Measurements from ENCODE around the gene GABPB2. TPM values are rescaled to one million over a fixed set of nuclear protein-coding genes. Genes with fewer than 3 reads are reported as not detected.

Gene GABPB2
- total RNA-seq = 3.4 and 7.4 TPM in 2 replicates

GRCh38 chr1:151070474-151071276, at the start of gene GABPB2:
Gene GABPB2, plus strand, starts transcription at chr1:151070761. Its CDS starts 17,429 bp downstream, at chr1:151088190.
- DNase-seq (ENCODE audit: extremely low read depth, low read depth, low spot score) = peak; percentile 92

GRCh38 chr1:151024540-151025146, 45.9 kb upstream of the GABPB2 start:
- DNase-seq (ENCODE audit: extremely low read depth, low read depth, low spot score) = no peak

- DNase-seq (ENCODE audit: extremely low read depth, low read depth, low spot score) = no peak
Measured at GRCh38 chr1:151026460-151026859, 44.1 kb upstream of the GABPB2 start.

- DNase-seq (ENCODE audit: extremely low read depth, low read depth, low spot score) = no peak
Measured at GRCh38 chr1:151032164-151032563, 38.4 kb upstream of the GABPB2 start.

GRCh38 chr1:151035167-151035566, 35.4 kb upstream of the GABPB2 start:
- no peak for DNase-seq (ENCODE audit: extremely low read depth, low read depth, low spot score)

- no peak for DNase-seq (ENCODE audit: extremely low read depth, low read depth, low spot score)
Measured at GRCh38 chr1:151036356-151036755, 34.2 kb upstream of the GABPB2 start, which contains the start of gene BNIPL. Gene BNIPL, plus strand, starts transcription at chr1:151036586. Its CDS starts 140 bp downstream, at chr1:151036726.

GRCh38 chr1:151037032-151037431, 33.5 kb upstream of the GABPB2 start:
- DNase-seq (ENCODE audit: extremely low read depth, low read depth, low spot score) = no peak

GRCh38 chr1:151039521-151039920, 31.0 kb upstream of the GABPB2 start:
- DNase-seq (ENCODE audit: extremely low read depth, low read depth, low spot score) = no peak

GRCh38 chr1:151043163-151043562, 27.4 kb upstream of the GABPB2 start:
- DNase-seq (ENCODE audit: extremely low read depth, low read depth, low spot score) = no peak

GRCh38 chr1:151047591-151047924, 23.0 kb upstream of the GABPB2 start, which contains the start of gene C1orf56:
Gene C1orf56, plus strand, starts transcription at chr1:151047751. Its CDS starts 97 bp downstream, at chr1:151047848.
- no peak for DNase-seq (ENCODE audit: extremely low read depth, low read depth, low spot score)

- DNase-seq (ENCODE audit: extremely low read depth, low read depth, low spot score) = no peak
Measured at GRCh38 chr1:151047925-151048644, 22.5 kb upstream of the GABPB2 start.

GRCh38 chr1:151048645-151049032, 21.9 kb upstream of the GABPB2 start:
- no peak for DNase-seq (ENCODE audit: extremely low read depth, low read depth, low spot score)

GRCh38 chr1:151049458-151049857, 21.1 kb upstream of the GABPB2 start:
- no peak for DNase-seq (ENCODE audit: extremely low read depth, low read depth, low spot score)

GRCh38 chr1:151050051-151050688, 20.4 kb upstream of the GABPB2 start:
- DNase-seq (ENCODE audit: extremely low read depth, low read depth, low spot score) = no peak

- DNase-seq (ENCODE audit: extremely low read depth, low read depth, low spot score) = no peak
Measured at GRCh38 chr1:151051356-151052009, 19.1 kb upstream of the GABPB2 start.

- no peak for DNase-seq (ENCODE audit: extremely low read depth, low read depth, low spot score)
Measured at GRCh38 chr1:151054971-151055547, 15.5 kb upstream of the GABPB2 start.

GRCh38 chr1:151055581-151055980, 15.0 kb upstream of the GABPB2 start:
- DNase-seq (ENCODE audit: extremely low read depth, low read depth, low spot score) = no peak

GRCh38 chr1:151056149-151056548, 14.4 kb upstream of the GABPB2 start:
- no peak for DNase-seq (ENCODE audit: extremely low read depth, low read depth, low spot score)

- DNase-seq (ENCODE audit: extremely low read depth, low read depth, low spot score) = no peak
Measured at GRCh38 chr1:151058692-151059091, 11.9 kb upstream of the GABPB2 start.

All from glomerular endothelial cell (primary cell).